Stimulated activated CD8-positive, alpha-beta memory T cell treated with anti-CD3 and anti-CD28 coated beads, Interleukin-7, amount 100 ng/mL, for 4 hours (primary cell): ENCODE measurements around the gene GDPD3.
"Not testable (repeated sequence)": the region's sequence is repeated elsewhere in the genome, so short reads cannot be mapped to it uniquely, and the experiment has no call there.

Experiments used
- DNase-seq, 2 donors: peaks; one replicate each; pipeline ENCODE4 v3.0.0-alpha.2; 2020; ENCODE audit warnings: low read depth in 2 of 2

Gene GDPD3, protein sequence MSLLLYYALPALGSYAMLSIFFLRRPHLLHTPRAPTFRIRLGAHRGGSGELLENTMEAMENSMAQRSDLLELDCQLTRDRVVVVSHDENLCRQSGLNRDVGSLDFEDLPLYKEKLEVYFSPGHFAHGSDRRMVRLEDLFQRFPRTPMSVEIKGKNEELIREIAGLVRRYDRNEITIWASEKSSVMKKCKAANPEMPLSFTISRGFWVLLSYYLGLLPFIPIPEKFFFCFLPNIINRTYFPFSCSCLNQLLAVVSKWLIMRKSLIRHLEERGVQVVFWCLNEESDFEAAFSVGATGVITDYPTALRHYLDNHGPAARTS

DNA sequence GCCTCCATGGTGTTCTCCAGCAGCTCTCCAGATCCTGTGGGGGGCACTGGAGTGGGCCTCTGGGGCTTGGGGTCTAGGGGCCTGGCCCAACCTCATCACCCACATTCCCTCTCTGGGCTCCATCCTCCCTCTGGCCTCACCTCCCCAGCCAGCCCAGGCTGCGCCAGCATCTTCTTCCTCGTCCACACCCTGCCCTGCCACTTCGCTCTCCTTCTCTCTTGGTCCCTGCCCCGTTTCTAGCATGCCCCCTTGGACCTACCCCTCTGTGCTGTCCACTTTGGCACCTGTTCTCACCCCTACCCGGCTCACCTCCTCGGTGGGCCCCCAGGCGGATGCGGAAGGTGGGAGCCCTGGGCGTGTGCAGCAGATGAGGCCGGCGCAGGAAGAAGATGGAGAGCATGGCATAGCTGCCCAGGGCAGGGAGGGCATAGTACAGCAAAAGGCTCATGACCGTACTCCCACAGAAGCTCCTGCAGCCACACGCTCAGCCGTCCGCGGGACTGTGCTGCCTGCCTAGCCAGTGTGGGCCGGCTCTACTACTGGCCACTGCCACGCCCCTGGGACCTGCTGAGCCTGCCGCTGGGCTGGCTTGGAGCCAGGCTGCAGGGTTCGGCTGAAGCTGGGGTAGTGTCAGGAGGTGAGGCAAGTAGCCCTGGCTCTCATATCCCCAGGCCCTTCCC is at the start of gene GDPD3:
GDPD3 (minus strand) TSS at position 507 of the 680 bp plus-strand sequence; CDS start at position 448, 59 bp downstream.
- DNase-seq, result no peak

DNA sequence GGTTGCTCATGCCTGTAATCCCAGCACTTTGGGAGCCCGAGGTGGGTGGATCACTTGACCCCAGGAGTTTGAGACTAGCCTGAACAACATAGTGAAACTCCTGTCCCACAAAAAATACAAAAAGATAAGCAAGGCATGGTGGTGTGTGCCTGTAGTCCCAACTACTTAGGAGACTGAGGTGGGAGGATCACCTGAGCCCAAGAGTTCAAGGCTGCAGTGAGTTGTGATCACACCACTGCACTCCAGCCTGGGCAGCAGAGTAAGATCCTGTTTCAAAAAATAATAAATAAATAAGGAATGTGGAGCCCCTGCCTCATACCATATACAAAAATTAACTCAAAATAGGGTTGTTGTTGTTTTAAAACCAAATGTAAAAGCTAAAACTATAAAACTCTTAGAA is 43.9 kb upstream of the GDPD3 start:
- DNase-seq, result no peak

DNA sequence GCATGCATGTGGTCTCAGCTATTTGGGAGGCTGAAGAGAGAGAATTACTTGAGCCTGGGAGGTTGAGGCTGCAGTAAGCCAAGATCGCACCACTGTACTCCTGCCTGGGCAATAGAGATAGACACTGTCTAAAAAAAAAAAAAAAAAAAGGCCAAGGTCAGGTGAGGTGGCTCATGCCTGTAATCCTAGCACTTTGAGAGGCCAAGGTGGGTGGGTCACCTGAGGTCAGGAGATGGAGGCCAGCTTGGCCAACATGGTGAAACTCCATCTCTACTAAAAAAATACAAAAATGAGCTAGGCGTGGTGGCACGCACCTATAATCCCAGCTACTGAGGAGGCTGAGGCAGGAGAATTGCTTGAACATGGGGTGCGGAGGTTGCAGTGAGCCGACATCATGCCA is 41.9 kb upstream of the GDPD3 start:
- DNase-seq, result no peak

DNA sequence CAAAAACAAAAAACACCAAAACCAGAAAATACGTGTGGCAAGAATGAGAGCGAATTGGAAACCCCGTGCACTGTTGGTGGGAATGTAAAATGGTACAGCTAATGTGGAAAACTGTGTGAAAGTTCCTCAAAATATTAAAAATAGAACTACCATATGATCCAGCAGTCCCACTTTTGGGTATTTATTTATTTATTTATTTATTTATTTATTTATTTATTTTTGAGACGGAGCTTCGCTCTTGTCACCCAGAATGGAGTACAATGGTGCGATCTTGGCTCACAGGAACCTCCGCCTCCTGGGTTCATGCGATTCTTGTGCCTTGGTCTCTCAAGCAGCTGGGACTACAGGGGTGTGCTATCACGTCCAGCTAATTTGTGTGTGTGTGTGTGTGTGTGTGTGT is 39.2 kb upstream of the GDPD3 start:
- DNase-seq, result no peak

DNA sequence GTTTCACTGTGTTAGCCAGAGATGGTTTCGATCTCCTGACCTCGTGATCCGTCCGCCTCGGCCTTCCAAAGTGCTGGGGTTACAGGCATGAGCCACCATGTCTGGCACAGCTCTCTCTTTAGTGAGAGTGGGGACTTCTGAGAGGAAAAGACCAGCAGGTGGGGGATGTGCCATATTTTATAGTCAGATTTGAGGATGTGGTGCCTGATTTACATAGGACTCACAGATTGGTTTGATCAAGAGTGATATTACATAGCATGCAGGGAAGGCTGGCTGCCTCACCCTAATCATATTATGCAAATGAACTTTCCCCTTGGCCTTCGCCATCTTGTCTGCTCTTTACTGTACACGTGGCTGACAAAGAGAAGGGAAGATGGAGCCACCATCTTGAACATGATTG is 37.8 kb upstream of the GDPD3 start:
- no peak for DNase-seq

DNA sequence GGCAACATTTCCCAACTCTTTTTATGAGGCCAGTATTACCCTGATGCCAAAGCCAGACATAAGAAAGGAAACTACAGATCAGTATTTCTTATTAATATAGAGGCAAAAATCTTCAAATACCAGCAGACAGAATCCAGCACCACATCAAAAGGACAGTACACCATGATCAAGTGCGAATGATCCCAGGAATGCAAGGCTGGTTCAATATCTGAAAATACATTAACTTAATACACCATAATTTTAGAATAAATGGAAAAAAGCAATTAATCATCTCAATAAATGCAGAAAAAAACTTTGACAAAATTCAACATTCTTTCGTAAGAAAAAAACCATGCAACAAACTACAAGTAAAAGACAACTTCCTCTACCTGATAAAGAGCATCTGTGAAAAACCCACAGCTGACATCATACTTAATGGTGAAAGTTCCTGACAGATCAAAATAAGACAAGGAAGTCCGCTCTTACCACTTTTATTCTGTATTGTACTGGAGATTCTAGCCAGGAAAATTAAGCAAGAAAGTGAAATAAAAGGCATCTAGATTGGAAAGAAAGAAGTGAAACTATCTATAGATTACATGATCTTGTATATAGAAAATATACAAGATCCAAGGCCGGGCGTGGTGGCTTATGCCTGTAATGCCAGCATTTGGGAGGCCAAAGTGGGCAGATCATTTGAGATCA is 36.1 kb upstream of the GDPD3 start:
- DNase-seq, result no peak

DNA sequence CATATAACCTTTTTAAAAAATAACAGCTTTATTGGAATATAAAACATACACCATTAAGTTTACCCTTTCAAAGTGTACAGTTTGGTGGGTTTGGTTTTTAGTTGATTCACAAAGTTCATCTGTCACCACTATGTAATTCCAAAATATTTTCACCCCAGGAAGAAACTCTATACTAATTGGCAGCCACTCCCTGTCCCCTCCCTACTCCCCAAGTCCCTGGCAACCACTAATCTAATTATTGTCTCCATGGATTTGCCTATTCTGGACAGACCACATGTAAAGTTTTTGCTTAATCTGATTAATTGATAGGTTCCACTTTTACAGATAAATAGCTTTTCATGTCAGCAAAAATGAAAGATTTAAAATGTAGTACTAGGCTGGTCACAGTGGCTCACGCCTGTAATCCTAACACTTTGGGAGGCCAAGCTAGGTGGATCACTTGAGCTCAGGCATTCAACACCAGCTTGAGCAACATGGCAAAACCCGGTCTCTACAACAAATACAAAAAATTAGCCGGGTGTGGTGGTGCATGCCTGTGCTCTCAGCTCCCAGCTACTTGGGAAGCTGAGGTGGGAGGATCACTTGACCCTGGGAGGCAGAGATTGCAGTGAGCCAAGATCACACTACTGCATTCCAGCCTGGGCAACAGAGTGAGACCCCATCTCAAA is 34.6 kb upstream of the GDPD3 start:
- no peak for DNase-seq

DNA sequence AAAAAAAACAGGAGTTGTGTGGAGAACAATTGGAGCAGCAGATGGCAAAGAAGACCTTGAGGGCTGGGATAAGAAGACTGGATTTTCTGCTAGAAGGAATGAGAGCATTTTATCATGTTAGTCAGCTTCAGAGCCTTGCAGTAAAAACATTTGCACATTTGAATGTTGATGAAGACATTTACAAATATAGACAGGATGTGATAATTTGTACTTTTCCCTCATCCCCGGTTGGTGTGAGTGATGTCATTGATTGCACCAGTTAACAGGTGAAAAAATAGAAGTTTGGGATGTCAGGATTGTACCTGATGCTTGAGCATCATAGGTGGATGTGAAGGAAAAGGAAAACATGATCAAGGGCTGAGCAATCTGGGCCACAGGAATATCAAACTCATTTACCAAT is 32.3 kb upstream of the GDPD3 start:
- DNase-seq, result no peak

DNA sequence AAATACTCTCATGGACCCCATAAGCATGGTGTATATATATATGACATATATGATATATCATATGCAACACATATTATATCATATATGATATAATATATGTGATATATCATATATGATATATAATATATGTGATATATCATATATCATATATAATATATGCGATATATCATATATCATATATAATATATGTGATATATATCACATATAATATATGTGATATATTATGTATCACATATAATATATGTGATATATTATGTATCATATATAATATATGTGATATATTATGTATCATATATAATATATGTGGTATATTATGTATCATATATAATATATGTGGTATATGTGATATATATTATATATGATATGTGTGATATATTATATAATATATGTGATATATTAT is 31.6 kb upstream of the GDPD3 start:
- DNase-seq, result no peak

DNA sequence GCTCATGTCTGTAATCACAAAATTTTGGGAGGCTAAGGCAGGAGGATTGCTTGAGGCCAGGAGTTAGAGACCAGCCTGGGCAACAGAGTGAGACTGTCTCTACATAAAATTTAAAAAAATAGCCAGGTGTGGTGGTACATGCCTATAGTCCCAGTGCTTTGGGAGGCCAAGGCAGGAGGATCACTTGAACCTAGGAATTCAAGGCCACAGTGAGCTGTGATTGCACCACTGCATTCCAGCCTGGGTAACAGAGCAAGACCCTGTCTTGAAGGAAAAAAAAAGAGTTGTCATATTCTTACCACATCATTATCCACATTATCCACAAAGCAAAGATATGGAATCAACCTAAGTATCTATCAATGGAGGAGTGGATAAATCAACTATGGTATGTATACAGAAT is 30.7 kb upstream of the GDPD3 start:
- no peak for DNase-seq

DNA sequence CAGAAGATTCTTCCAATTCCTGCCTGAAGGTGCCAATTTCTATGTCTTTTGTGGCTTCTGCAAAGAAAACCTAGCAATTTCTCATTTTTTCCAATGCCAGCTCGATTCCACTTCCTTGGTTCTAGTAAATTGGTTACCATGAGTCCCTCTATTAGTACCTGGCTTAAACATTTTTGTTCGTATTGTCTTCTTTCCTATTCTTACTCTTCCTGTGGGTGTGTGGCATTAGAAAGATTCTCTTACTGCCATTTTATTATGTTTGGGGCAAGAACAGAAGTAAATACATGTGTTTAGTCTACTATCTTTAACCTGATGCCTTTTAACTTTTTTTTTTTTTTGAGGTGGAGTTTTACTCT is 30.0 kb upstream of the GDPD3 start:
- no peak for DNase-seq

DNA sequence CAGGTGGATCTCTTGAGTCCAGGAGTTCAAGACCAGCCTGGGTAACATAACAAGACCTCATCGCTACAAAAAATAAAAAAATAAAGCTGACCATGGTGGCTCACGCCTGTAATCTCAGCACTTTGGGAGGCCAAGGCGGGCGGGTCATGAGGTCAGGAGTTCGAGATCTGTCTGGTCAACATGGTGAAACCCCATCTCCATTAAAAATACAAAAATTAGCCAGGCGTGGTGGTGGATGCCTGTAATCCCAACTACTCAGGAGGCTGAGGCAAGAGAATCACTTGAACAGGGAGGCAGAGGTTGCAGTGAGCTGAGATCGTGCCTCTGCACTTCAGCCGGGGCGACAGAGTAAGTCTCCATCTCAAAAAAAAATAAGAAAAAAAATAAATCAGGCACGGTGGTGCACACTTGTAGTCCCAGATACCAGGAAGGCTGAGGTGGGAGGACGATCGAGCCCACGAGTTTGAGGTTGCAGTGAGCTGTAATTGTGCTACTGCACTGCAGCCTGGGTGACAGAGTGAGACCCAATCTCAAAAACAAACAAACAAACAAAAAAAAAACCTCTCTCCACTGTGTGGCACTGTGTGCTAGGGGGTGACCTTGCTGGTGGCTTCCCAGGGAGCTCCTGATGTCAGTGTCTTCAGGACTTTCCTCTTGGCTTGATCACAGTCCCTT is 29.5 kb upstream of the GDPD3 start:
- no peak for DNase-seq

DNA sequence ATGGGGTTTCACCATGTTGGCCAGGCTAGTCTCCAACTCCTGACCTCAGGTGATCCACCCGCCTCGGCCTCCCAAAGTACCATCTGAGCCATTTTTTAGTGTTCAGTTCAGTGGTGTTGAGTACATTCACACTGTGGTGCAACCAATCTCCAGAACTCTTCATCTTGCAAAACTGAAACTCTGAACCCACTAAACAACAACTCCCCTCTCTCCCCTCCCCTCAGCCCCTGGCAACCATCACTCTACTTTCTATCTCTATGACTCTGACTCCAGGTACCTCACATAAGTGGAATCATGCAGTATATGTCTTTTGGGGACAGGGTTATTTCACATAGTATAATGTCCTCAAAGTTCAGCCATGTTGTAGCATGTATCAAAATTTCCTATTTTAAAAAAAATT is 28.4 kb upstream of the GDPD3 start:
- no peak for DNase-seq

DNA sequence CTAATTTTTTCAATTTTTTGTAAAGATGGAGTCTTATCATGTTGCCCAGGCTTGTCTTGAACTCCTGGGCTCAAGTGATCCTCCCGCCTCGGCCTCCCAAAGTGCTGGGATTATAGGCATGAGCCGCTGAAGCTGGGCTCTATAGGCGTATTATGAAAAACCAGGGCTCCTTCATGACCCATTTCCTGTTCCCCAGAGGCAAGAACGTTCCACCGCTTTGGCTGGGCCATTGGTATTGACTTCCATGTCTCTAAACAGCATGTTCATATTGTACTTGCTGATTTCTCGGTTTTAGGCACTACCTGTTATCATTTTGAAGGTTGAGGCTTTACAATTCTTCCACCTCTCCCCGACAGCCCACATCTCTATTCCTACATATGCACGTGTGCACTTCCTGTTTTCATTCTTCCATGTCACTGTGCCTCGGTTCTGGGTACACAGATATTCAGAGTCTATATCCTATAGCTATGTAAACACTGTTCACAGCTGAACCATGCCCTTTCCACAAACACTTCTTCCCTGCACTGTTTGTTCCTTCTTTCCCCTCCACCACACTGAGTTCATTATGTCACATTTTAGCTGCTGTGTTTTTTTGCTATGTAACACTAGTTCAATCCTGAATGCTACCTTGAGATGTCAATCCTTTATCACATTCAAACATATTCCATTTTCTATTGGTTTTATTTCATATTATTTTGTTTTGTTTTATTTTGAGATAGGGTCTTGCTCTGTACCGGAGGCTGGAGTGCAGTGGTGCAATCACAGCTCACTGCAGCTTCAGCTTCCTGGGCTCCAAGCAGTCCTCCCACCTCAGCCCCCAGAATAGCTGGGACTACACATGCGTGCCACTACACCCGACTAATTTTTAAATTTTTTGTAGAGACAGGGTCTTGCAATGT is 26.5 kb upstream of the GDPD3 start:
- no peak for DNase-seq

DNA sequence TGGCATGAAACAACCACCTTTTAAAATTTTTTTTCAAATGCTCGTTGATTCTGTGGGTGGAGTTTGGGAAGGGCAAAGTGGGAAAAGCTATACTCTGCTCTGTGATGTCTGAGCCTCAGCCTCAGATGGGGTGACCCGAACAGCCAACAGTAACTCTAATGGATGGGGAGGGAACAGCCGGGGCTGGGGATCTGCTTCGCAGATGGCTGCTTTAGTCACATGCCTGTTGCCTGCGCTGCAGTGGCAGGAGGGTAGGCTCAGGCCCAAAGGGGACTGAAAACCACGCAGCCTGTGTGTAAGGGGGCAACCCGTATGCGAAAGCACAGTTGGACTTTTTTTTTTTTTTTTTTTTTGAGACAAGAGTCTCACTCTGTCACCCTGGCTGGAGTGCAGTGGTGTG is 24.6 kb upstream of the GDPD3 start:
- DNase-seq, result no peak

DNA sequence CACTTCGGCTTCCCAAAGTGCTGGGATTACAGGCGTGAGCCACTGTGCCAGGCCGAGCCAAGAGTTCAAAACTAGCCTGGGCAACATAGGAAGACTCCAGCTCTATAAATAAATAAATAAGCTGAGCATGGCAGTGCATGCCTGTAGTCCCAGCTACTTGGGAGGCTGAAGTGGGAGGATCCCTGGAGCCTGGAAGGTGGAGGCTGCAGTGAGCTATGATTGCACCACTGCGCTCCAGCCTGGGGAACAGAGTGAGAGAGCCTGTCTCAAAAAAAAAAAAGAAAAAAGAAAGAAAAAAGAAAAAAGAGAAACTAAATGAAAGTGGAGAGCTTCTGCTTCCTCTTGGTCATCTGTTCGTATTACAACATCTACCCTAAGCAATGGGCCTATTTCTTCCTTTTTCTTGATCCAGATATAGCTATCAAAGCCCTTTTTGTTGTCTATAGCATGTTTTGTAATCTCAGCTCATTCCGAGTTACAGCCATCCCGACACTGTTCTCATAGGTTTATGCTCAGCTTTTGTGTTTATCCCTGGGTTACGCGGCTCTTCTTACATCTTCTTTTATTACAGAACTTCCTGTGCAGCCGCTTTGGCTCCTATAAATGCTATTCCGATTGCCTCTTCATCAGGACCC is 23.8 kb upstream of the GDPD3 start:
- DNase-seq, result no peak

DNA sequence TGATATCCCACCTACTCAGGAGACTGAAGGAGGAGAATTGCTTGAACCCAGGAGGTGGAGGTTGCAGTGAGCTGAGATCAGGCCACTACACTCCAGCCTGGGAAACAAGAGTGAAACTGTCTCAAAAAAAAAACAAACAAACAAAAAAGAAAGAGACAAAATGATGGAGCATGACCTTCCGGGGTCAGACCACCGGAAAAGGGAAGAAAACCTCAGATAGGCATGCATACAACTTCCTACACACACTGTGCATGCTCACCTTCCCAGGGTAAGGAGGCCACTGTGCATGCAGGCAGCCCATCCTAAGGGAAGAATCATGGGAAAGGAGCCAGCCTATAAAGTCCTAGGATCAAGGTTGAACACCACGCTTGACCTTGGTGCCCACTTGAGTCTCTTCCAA is 19.3 kb upstream of the GDPD3 start:
- no peak for DNase-seq

DNA sequence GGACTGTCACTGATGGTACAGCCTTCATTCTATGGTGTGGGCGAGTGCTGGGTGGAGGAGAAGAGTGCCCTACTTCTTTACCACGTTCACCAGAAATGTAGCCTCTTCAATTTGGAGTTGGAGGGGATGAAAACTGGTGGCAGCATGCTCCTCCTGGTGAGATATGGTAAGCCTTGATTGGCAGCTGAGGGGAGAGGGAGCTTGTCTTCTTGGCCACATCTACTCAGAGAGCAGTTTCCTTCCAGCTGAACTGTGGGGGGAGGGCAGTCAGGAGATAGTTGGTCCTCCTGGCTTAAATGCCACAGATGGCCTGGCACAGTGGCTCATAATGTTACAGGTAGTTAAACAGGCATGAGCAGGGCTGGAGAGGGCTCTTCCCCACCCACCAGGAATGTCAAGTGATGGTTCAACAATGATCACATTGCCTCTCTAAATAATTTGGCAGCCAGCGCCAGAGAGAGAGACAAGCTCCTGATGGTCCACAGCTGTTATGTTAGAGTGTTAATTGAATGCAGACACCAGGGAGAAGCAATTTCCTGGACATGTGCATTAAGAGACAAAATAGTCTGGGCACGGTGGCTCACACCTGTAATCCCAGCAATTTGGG is 18.6 kb upstream of the GDPD3 start:
- DNase-seq, result no peak

DNA sequence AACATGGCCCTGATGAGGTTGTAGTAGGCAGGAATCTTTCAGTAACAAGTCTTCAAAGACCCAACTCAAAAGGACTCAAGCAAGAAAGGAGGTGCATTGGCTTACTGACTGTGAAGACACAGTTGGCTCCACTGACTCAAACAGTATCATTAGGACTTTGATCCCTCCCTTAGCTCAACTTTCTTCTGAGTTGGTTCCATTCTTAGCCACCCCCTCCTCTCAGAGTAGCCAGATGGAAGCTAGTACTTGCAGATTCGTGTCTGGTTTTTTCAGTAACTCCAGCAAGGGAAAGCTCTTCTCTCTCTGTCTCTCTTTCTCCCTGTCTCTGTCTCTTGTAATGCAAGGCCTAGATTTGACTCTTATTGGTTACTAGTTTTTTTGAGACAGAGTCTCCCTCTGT is 14.7 kb upstream of the GDPD3 start:
- DNase-seq, result no peak

DNA sequence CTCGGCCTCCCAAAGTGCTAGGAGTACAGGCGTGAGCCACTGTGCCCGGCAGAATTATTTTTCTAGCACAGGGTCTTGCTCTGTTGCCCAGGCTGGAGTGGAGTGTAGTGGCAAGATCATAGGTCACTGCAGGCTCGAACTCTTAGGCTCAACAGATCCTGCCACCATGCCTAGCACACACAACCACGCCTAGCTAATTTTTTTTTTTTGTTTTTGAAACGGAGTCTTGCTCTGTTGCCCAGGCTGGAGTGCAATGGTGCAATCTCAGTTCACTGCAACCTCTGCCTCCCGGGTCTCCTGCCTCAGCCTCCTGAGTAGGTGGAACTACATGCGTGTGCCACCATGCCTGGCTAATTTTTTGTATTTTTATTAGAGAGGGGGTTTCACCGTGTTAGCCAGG is 12.4 kb upstream of the GDPD3 start:
- not testable (repeated sequence) for DNase-seq
